ENCODE measurements around the gene BLVRB. TPM values are rescaled to one million over a fixed set of nuclear protein-coding genes. Genes with fewer than 3 reads are reported as not detected.

The BLVRB gene
- total and polyA plus RNA-seq, 4 donors, result 132 to 1,243 (median 252) TPM

- H3K36me3 ChIP-seq (ENCODE audit: control insufficient read depth in 4 of 4, insufficient read depth in 3 of 4, low read depth in 1 of 4, low read length in 3 of 4), result peaks cover 2 to 5% (median 4%) of the 10 kb centered on the region in 4 donors
- no peaks in the 10 kb centered on the region for H3K9me3 ChIP-seq (ENCODE audit: control insufficient read depth in 4 of 4, low read length in 3 of 4)
- 84% methylated on average over 5 of the region's 5 CpGs for WGBS
- peaks cover 0 to 8% (median 5%) of the 10 kb centered on the region in 4 donors for H3K4me1 ChIP-seq (ENCODE audit: control insufficient read depth in 4 of 4, insufficient read depth in 4 of 4, low read length in 3 of 4)
- H3K27me3 ChIP-seq (ENCODE audit: control insufficient read depth in 4 of 4, insufficient read depth in 4 of 4, low read length in 3 of 4), result no peaks in the 10 kb centered on the region
- no peak overlapping the region for H3K27ac ChIP-seq (ENCODE audit: low read depth in 1 of 2, low read length in 2 of 2)
- no peak for DNase-seq (ENCODE audit: low spot score)
- no peak overlapping the region for H3K9ac ChIP-seq (ENCODE audit: low read depth in 1 of 2, low read length in 2 of 2)
- H3K4me3 ChIP-seq (ENCODE audit: low read depth in 1 of 3, low read length in 3 of 3), result no peak overlapping the region
- no peak for TF ChIP-seq EGR1 (IDR thresholded peaks at IDR 0.05; ENCODE audit: low read depth in 2 of 2)
- TF ChIP-seq RAD21 (IDR thresholded peaks at IDR 0.05), result no peak
- TF ChIP-seq, protein P1, sequence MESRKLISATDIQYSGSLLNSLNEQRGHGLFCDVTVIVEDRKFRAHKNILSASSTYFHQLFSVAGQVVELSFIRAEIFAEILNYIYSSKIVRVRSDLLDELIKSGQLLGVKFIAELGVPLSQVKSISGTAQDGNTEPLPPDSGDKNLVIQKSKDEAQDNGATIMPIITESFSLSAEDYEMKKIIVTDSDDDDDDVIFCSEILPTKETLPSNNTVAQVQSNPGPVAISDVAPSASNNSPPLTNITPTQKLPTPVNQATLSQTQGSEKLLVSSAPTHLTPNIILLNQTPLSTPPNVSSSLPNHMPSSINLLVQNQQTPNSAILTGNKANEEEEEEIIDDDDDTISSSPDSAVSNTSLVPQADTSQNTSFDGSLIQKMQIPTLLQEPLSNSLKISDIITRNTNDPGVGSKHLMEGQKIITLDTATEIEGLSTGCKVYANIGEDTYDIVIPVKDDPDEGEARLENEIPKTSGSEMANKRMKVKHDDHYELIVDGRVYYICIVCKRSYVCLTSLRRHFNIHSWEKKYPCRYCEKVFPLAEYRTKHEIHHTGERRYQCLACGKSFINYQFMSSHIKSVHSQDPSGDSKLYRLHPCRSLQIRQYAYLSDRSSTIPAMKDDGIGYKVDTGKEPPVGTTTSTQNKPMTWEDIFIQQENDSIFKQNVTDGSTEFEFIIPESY (IDR thresholded peaks at IDR 0.05), result no peak
- TF ChIP-seq RXRA (IDR thresholded peaks at IDR 0.05), result no peak
- no peak for TF ChIP-seq TAF1 (conservative IDR thresholded peaks at IDR 0.05)
- no peak for TF ChIP-seq SP1 (IDR thresholded peaks at IDR 0.05)
- TF ChIP-seq JUND (IDR thresholded peaks at IDR 0.05), result no peak
- no peak for TF ChIP-seq HNF4A (conservative IDR thresholded peaks at IDR 0.05)
- TF ChIP-seq, protein P2, sequence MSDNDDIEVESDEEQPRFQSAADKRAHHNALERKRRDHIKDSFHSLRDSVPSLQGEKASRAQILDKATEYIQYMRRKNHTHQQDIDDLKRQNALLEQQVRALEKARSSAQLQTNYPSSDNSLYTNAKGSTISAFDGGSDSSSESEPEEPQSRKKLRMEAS (IDR thresholded peaks at IDR 0.05), result no peak
- no peak for TF ChIP-seq ATF3 (IDR thresholded peaks at IDR 0.05)
- TF ChIP-seq, protein P3, sequence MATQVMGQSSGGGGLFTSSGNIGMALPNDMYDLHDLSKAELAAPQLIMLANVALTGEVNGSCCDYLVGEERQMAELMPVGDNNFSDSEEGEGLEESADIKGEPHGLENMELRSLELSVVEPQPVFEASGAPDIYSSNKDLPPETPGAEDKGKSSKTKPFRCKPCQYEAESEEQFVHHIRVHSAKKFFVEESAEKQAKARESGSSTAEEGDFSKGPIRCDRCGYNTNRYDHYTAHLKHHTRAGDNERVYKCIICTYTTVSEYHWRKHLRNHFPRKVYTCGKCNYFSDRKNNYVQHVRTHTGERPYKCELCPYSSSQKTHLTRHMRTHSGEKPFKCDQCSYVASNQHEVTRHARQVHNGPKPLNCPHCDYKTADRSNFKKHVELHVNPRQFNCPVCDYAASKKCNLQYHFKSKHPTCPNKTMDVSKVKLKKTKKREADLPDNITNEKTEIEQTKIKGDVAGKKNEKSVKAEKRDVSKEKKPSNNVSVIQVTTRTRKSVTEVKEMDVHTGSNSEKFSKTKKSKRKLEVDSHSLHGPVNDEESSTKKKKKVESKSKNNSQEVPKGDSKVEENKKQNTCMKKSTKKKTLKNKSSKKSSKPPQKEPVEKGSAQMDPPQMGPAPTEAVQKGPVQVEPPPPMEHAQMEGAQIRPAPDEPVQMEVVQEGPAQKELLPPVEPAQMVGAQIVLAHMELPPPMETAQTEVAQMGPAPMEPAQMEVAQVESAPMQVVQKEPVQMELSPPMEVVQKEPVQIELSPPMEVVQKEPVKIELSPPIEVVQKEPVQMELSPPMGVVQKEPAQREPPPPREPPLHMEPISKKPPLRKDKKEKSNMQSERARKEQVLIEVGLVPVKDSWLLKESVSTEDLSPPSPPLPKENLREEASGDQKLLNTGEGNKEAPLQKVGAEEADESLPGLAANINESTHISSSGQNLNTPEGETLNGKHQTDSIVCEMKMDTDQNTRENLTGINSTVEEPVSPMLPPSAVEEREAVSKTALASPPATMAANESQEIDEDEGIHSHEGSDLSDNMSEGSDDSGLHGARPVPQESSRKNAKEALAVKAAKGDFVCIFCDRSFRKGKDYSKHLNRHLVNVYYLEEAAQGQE (IDR thresholded peaks at IDR 0.05), result no peak
- no peak for TF ChIP-seq YY1 (IDR thresholded peaks at IDR 0.05)
These were observed 46.4 kb downstream of the BLVRB start for GRCh38 chr19:40419066-40419612.

- Histone ChIP-seq H3K4me1 (ENCODE audit: control insufficient read depth in 4 of 4, insufficient read depth in 4 of 4, low read length in 3 of 4) (peaks cover 0 to 5% (median 3%) of the 10 kb centered on the region in 4 donors), H3K27ac (ENCODE audit: low read depth in 1 of 2, low read length in 2 of 2) (peak overlapping the region; percentile 52 to 74), H3K9me3 (ENCODE audit: control insufficient read depth in 4 of 4, low read length in 3 of 4) (no peaks in the 10 kb centered on the region), H3K9ac (ENCODE audit: low read depth in 1 of 2, low read length in 2 of 2) (no peak overlapping the region), H3K36me3 (ENCODE audit: control insufficient read depth in 4 of 4, insufficient read depth in 3 of 4, low read depth in 1 of 4, low read length in 3 of 4) (peaks cover 1 to 5% (median 3%) of the 10 kb centered on the region in 4 donors), H3K4me3 (ENCODE audit: low read depth in 1 of 3, low read length in 3 of 3) (no peak overlapping the region), H3K27me3 (ENCODE audit: control insufficient read depth in 4 of 4, insufficient read depth in 4 of 4, low read length in 3 of 4) (no peaks in the 10 kb centered on the region)
- WGBS, result 80% methylated on average over 3 of the region's 3 CpGs
- no peak for DNase-seq (ENCODE audit: low spot score)
- no peak for TF ChIP-seq ATF3 (IDR thresholded peaks at IDR 0.05)
These were observed 47.5 kb downstream of the BLVRB start for GRCh38 chr19:40418040-40418439.

Data from liver (tissue), 9 donors.